ENCODE measurements around the gene ATIC.

Gene ATIC

DNA sequence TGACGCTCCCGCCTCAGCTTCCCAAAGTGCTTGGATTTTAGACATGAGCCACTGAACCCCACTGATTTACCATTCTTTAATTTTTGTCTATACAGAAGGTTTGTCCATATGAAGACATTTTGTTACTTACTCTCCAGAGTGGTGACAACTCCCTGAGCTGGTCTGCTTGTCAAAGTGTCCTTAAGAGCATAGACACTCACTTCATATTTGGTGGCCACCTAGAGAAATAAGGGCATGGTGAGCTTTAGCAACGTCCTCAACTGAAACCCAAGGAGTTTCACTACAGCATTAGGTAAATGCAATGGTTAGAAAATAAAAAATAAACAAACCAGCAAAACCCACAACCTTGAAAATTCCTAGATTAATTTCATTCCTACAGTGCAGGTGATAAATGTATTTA, 66.2 kb downstream of the ATIC start:
- no peak for DNase-seq

DNA sequence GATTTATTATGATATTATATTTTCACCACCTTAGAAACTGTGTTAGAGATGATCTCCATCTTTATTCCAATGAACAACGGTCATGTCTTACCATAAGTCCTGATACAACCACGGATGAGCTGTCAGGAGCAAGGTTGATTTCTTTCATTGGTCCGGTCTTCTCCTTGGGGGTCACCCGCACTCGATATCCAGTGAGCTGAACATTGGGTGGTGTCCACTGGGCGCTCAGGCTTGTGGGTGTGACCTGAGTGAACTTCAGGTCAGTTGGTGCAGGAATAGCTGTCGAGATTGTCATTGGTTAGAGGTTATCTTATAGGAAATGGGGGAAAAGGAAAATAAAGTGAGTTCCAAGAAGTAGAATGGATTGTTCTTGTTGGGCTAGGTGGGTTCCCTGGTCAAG, 67.2 kb downstream of the ATIC start:
- no peak for DNase-seq

DNA sequence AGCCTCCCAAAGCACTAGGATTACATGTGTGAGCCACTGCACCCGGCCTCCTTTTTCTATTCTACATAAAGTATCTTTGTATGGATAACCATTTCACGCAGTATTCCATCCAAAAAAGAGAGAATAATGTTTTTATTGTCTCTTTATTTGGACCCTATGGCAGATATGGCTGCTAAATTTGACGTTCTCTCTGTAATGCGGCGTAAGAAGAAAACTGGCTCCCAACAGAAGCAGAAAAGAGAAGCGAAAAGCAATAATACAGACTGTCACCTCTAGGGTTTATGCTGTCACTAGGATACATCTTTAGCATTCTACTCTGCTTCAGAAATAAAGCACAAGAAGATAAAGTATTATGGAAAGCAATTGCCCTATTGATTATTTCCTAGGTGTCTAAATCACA, 68.1 kb downstream of the ATIC start:
- no peak for DNase-seq

DNA sequence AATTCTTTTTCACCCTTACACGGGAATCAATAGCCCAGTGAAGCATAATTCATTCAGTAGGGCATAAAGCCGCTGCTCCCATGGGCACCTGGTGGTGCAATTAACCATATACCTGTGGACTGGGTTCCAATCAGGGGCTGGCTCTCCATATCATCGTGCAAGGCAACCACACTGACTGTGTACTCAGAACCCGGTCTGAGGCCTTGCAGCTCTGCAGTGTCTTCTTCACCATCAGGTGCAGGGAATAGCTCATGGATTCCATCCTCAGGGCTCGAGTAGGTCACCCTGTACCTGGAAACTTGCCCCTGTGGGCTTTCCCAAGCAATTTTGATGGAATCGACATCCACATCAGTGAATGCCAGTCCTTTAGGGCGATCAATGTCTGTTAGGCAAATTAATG, 68.8 kb downstream of the ATIC start:
- no peak for DNase-seq

DNA sequence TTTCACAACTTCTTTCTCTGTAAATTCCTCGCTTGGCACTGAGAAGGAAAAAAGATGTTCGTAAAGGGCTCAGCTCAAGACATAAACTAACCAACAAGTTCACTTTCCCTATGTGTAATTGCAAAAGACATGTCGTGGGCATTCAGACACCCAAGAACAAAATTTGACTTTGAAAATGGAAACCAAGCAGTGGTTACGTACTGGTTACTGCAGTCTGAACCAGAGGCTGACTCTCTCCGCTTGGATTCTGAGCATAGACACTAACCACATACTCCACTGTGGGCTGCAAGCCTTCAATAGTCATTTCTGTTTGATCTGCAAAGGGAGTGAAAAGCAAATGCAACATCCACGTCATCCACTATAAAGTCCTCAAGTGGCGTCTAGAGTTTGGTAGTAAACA, 70.2 kb downstream of the ATIC start:
- DNase-seq, result no peak

DNA sequence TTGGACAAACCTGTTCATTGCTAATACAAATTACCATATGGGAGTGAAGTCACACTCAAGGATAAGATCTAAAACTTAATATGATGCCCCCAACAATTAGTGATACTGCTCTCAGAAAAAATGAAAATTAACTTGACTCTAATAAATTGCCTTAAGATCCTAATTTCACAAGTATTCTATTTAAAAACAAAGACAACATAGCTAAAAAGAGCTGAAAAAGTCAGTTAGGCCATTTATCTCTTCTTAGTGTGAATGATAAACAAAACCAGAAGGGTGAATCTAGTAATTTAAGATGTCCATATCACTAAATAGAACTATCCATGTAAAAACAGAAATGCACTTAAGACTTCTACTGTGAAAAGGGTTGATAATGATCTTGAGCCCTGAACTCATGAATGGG, 70.6 kb downstream of the ATIC start:
- no peak for DNase-seq

DNA sequence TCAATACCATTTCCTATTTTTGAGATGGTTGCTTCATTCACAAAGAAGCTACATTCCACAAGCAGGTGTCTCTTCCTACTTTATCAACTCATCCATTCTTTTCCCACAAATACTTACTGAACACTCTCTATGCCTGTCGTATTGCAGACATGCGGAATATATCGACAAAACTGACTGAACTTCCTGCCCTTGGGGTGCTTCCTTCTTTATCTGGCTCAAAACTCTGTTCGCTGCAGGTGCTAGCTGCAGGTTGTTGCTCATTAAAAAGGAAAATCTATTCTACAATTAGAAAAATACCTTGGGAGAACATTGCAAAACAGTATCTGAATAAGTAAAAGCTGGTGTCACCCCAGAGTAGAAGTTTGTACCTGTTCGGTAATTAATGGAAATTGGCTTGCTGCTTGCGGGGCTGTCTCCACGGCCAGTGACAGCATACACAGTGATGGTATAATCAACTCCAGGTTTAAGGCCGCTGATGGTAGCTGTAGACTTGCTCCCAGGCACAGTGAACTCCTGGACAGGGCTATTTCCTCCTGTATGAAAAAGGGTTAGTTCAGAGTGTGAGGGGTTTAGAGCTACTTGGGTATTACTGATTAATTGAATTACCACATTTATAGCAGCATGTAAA, 71.9 kb downstream of the ATIC start:
- no peak for DNase-seq

DNA sequence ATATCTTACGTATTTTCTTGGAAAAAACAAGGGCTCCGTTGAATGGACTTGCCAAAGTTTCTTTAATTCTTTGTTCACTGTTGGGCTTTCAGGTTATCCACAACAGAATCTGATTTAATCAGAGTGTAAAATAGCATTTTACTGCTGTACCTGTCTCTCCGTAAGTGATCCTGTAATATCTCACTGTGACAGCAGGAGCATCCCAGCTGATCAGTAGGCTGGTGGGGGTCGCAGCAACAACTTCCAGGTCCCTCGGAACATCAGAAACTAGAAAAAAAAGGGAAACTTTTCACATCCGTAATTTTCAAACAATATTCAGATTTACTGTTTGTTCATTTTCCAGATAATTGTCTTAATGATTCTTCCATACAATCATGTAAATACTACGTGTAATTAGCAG, 72.9 kb downstream of the ATIC start:
- no peak for DNase-seq

DNA sequence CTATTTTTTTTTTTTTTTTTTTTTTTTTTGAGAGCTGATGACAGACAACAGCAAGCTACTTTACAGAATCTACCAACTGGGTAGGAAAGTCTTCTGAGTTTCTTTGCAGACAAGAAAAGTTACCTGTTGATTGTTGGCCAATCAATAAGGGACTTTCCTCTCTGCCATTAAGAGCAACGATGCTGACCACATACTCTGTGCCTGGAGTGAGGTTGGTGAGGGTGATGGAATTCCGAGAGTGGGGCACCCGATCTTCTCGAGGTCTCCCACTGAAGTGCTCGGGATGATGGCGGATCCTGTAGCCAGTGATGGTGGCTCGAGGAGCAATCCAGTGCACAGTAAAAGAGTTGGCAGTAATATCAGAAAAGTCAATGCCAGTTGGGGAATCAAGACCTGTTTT, 74.7 kb downstream of the ATIC start:
- no peak for DNase-seq

DNA sequence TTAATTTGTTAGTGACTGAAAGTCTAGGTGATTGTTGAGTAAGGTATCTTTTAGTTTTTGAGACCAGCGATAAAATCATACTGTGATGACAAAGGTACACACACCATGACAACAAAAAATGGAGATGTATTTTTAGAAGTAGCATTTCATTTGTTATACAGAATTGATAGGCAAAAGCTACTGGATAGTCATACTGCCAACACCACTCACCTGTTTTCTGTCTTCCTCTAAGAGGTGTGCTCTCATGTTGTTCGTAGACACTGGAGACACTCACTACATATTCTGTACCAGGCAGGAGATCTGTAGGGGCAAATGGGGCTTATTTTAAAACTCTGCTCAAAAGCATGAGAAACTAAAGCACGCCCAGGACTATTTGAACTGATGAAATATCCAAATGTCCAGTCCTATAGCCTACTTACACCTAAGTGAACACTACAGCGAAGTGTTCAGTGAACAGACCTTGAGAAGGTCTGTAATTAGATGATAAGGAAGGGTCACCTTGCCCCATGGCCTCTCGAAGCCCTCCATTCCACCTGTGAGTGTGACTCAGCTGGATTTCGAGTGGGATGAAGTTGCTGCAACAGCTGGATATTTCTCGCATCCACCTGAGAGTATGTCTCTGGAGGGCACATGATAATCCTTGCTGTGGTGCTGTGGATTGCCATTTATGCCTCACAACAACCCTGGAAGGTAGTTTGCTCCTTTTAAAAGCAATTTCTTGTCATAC, 76.3 kb downstream of the ATIC start:
- no peak for DNase-seq

DNA sequence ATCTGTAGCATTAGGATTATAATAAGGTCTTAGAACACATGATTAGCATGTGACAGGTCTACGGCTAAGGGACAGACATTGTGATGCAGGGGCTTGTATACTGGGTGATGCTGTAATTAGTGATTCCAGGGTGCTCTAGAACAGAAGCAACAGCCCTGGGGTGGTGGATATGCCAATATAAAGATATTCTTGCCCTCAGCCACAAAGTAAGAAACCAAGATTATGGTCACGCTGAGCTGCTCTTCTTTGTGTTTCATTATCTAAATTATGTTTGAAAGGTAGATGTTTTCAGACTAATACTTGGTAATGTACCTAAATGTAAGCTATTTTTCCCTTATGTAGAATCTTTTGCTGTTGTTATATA, 78.7 kb downstream of the ATIC start:
- no peak for DNase-seq

DNA sequence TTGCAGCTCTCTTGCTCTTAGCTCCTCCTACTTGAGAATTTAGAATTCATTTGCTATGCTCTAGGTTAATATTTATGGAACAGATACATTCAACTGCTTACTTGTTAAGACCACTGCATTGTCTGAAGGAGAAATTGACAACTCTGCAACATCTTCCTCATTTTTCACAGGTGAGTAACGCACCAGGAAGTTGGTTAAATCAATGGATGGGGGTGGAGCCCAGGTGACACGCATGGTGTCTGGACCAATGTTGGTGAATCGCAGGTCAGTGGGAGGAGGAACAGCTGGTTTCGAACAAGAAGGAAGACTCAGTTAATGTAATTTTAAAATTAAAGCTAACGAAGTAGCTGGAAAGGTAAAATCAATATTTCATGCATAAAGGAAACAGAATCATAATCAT, 79.7 kb downstream of the ATIC start:
- DNase-seq, result no peak

DNA sequence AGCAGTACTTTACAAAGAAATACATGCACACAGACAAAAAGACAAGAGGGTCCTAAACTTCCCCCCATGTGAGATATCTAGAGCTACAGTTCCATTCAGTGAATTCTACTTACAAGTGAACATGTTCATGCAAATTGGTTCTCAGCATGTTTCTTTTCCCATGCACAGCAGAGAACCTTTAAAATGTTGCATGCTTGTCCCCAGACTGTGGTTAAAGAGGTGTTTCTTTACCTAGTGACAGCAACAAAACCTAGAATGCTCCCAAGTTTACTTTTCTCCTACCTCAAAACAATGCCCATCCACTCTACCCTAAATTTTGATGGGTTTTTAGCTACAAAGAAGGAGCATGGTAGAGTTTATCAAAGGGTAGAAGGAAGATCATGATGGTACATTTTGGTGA, 80.3 kb downstream of the ATIC start:
- no peak for DNase-seq

DNA sequence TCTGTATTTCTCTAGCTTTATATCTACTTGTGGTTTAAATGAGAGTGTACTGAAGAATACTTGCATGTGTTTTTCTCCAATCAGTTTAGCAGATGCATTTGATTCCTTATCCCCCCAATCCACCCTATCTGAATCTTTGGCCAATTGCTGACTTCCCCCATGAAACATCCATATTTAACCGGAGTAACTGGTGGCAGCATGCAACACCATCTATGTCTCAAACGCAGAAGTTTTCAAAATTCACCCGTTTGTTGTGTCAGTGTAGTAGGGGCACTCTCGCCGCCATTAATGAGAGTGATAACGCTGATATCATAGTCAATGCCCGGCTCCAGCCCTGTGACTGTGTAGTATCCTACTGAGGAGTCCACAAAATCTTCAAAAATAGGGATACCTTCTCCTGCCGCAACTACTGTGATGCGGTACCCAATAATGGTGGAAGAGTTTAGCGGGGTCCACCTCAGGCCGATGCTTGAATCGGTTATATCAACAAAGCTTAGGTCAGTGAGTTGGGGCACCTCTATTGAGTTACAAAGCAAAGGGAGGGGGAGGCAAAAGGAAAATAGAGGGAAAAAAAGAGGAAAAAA, 80.9 kb downstream of the ATIC start:
- DNase-seq, result no peak

DNA sequence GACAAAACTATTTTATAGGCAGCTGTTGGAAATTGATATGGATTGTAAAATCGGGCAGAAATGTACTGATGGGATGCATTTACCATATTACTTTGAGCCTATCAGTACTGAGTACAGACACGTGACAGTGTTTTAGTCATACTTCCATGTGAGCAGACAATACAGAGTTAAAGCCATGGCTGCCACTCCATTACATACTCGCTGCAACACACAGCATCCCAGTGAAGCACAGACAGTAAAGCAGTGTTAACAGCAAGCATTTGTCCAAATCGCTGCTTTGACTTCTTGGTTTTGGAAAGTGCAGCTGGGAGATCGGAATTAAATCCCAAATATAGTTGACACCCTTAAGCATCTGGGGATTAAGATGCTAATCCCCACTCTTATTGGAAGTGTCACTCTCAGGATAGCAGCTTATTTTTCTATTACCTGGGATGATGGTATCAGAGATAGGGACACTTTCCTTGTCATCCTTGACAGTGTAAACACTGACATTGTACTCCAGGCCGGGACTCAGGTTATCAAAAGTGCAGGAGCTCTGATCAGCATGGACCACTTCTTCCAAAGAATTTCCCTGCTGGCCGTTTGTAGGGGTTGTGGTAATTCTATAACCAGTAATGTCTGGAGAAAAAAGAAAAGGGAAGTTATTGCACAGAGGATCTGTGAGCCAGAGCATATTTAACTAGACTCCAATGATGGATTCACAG, 82.4 kb downstream of the ATIC start:
- no peak for DNase-seq

DNA sequence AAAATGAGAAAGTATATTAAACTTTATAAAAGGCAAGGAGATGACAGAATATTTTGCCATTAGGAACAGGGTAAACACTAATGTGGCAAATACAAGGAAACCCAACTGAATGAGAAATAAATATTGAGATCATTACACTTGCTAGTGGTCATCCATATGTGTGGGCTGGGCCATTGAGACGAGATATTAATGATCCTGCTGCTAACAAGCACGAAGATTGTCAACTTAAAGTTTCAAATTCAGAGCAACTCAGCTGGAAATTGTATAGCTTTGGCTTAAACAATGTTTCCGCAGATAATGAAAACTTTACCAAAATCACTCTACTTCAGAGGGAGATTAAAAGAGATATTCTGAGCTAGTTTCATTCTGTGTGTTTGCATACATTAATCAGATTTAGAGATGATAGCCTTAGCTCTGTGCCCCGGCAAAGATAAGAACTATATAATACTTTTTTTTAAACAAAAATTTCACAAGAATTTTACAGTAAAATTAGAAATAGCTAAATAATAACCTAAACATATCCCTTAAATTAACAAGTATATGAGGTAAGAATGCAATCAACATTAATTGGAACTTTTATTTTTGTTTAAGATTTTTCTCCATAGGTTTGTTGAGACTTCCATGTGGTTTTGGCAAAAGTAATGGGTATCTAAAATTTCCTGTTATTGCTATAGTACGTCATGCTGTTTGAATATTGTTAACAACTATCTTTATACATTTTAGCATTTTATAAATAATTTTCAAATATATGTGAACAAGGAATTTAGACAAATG, 84.0 kb downstream of the ATIC start:
- DNase-seq, result no peak

DNA sequence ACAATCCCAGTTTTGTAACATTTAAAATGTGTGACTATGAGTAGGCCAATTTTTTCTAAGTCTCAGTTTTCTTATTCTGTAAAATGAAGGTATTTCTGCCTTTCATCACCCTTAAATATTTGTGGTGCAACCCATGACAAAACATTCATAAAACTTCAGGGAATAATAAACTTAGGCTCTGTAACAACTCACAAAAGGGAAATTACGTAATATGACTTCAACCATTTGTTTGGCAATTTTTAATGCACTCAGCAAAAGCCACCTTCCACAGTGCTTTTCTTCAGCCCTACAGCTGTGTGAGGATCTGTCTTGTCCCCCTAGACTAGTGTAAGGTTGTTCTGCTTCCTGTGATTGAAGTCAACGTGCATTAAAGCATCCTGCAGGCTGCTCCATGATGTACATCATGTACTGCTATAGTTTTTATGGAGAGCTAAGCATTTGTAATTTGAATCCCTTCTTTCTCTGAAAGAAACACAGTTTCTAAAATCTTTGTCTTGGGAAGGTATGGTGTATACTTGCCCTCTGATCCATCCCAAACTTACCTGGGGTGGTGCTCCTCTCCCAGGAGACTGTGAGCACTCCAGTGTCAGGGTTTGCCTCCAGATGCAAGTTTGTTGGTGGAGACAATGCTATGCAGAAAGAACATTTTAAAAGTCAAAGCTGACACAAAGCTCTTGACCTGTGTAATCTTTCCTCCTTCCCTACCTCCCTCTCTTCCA, 84.9 kb downstream of the ATIC start:
- no peak for DNase-seq

DNA sequence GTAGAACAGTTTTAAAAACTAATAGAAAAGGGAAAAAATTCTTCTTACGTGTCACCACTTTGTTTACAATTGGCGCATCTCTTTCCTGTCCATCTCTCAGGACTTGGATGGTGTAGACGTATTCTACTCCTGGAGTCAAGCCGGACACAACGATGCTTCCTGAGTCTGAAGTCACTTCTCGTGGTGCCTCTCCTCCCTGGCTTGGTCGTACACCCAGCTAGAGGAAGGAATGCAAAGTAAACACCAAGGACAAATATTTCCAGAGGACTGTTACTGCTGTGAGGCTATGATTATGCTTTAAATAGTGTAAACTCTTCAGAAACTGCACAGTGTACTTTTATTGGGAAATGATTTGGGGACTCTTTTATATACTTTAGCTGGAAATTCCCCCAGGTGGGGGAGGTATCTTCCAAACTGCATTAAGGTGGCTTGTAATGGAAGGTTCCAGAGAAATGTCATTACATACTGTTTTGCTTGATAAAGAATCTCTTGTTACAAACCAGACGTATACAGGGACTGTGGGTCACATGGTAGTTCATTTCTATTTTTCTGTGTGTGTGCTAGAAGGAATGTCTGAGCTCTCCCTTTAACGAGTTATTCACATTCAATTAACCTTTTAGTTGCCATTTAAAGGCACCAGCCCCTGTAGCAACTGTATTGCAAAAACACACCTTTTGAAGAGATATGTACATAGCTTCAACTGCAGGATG, 85.9 kb downstream of the ATIC start:
- no peak for DNase-seq

DNA sequence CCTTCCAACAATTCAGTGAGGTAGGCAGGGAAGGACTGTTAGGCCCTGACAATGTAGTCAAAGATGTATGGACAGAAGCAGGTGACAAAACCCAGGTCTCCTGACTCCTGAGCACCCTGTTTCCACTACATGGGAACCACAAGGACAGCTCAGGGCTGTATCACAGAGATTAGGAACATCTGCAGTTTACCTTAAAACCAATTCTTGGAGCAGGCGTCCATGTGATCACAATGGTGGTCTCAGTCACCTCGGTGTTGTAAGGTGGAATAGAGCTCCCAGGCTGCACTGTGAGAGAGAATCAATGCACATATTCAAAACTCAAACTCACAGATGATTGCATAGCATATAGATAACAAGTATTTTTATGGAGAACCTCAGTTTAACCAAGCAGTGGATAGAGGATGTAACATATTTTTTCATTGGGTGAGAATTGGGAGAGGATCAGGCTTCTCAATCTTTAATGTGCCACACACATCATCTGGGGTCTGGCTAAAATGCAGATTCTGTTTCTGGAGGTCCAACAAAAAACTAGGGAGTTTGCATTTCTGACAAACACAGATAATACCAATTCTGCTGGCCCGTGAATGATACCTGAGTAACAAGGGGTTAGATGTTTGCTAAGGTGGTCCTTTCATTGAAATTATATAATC, 87.3 kb downstream of the ATIC start:
- no peak for DNase-seq
